ENCODE results near the gene CBLB.

DNA sequence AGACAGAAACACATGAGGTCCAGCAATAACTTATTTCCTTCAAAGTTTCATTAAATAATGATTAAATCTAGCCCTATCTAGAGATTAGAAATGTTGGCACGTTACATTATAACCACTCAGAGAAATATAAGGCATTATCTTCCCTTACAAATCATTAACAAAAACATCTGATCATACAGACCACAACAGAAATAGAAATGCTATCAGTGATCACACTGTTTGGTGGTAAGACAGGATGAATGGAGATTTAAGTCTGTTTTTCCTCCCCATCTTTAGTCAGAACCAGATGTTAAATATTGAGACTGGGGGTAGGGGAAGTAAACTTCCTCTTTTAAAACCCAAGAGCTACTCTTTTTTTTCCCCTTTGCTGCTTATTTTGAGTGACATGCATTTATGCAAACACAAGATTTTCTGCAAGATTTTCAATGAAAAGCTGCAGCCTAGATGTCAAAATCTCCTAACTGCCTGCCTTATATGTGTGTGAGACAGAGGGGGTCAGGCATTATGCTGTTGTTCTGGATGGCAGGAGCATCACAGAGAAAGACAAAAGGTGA lies 70.4 kb downstream of the CBLB start:
- TF ChIP-seq, protein P1, sequence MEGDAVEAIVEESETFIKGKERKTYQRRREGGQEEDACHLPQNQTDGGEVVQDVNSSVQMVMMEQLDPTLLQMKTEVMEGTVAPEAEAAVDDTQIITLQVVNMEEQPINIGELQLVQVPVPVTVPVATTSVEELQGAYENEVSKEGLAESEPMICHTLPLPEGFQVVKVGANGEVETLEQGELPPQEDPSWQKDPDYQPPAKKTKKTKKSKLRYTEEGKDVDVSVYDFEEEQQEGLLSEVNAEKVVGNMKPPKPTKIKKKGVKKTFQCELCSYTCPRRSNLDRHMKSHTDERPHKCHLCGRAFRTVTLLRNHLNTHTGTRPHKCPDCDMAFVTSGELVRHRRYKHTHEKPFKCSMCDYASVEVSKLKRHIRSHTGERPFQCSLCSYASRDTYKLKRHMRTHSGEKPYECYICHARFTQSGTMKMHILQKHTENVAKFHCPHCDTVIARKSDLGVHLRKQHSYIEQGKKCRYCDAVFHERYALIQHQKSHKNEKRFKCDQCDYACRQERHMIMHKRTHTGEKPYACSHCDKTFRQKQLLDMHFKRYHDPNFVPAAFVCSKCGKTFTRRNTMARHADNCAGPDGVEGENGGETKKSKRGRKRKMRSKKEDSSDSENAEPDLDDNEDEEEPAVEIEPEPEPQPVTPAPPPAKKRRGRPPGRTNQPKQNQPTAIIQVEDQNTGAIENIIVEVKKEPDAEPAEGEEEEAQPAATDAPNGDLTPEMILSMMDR (IDR thresholded peaks at IDR 0.05) = no peak
- no peak for TF ChIP-seq POLR2A (IDR thresholded peaks at IDR 0.05)

All from right lobe of liver (tissue), 4 donors.